H9 (cell line): ENCODE data around the gene IMPDH2. TPM values are rescaled to one million over a fixed set of nuclear protein-coding genes. Genes with fewer than 3 reads are reported as not detected.

ENCODE experiments used
- DNase-seq: peaks from one replicate; pipeline ENCODE4 v3.0.0-alpha.2; 2017
- H2AFZ ChIP-seq: one replicate; pipeline ENCODE4 v1.6.1; 2013; ENCODE audit warnings: mild to moderate bottlenecking, low read length, control low read depth, moderate library complexity
- H2AK5ac ChIP-seq: 2 replicates; pipeline ENCODE4 v1.6.1; 2013; ENCODE audit warnings: low read length, control low read depth, mixed read lengths; ENCODE audit not compliant: insufficient read length
- H2BK120ac ChIP-seq: one replicate; pipeline ENCODE4 v1.6.1; 2013; ENCODE audit warnings: low read depth, mild to moderate bottlenecking, low read length, control low read depth, inconsistent platforms; ENCODE audit not compliant: poor library complexity, severe bottlenecking
- H2BK12ac ChIP-seq: 2 replicates; pipeline ENCODE4 v1.6.1; 2013; ENCODE audit warnings: low read length, control low read depth, mixed read lengths, low read depth; ENCODE audit not compliant: insufficient read length
- H2BK15ac ChIP-seq: 2 replicates; pipeline ENCODE4 v1.6.1; 2013; ENCODE audit warnings: low read depth, low read length, control low read depth
- H2BK20ac ChIP-seq: one replicate; pipeline ENCODE4 v1.6.1; 2013; ENCODE audit warnings: low read depth, mild to moderate bottlenecking, low read length, control low read depth, inconsistent platforms; ENCODE audit not compliant: poor library complexity, severe bottlenecking
- H2BK5ac ChIP-seq: 2 replicates; pipeline ENCODE4 v1.6.1; 2013; ENCODE audit warnings: low read length, control low read depth, mixed read lengths; ENCODE audit not compliant: insufficient read length
- H3K14ac ChIP-seq: 2 replicates; pipeline ENCODE4 v1.6.1; 2013; ENCODE audit warnings: low read length, control low read depth; ENCODE audit not compliant: insufficient read depth
- H3K18ac ChIP-seq: 2 replicates; pipeline ENCODE4 v1.6.1; 2013; ENCODE audit warnings: low read depth, mild to moderate bottlenecking, mixed read lengths, low read length, control low read depth; ENCODE audit not compliant: insufficient read length
- H3K23ac ChIP-seq: 2 replicates; pipeline ENCODE4 v1.6.1; 2013; ENCODE audit warnings: low read length, control low read depth, mixed read lengths, low read depth; ENCODE audit not compliant: insufficient read length
- H3K23me2 ChIP-seq: 2 replicates; pipeline ENCODE4 v1.6.1; 2013; ENCODE audit warnings: low read depth, mild to moderate bottlenecking, mixed read lengths, low read length, control low read depth; ENCODE audit not compliant: insufficient read length, poor library complexity, severe bottlenecking
- H3K27ac ChIP-seq: 2 replicates; pipeline ENCODE4 v1.5.1; 2013; ENCODE audit warnings: low read length, control low read depth, mixed read lengths, low read depth; ENCODE audit not compliant: insufficient read length
- H3K27me3 ChIP-seq: 2 replicates; pipeline ENCODE4 v1.6.1; 2013; ENCODE audit warnings: low read length, control low read depth, inconsistent platforms; ENCODE audit not compliant: insufficient read depth
- H3K4ac ChIP-seq: 2 replicates; pipeline ENCODE4 v1.6.1; 2013; ENCODE audit warnings: low read depth, mild to moderate bottlenecking, control low read depth, inconsistent platforms, low read length, moderate library complexity
- H3K4me1 ChIP-seq: 2 replicates; pipeline ENCODE4 v1.6.1; 2013; ENCODE audit warnings: low read length, control low read depth, inconsistent platforms; ENCODE audit not compliant: insufficient read depth
- H3K4me2 ChIP-seq: 2 replicates; pipeline ENCODE4 v1.6.1; 2013; ENCODE audit warnings: low read length, control low read depth, mixed read lengths; ENCODE audit not compliant: insufficient read length, insufficient read depth
- H3K56ac ChIP-seq: 2 replicates; pipeline ENCODE4 v1.6.1; 2013; ENCODE audit warnings: low read depth, mild to moderate bottlenecking, mixed read lengths, low read length, control low read depth; ENCODE audit not compliant: insufficient read length
- H3K79me1 ChIP-seq: 2 replicates; pipeline ENCODE4 v1.6.1; 2013; ENCODE audit warnings: low read depth, mild to moderate bottlenecking, moderate library complexity, low read length, control low read depth, inconsistent platforms; ENCODE audit not compliant: insufficient read depth, poor library complexity, severe bottlenecking
- H3K79me2 ChIP-seq: 2 replicates; pipeline ENCODE4 v1.6.1; 2013; ENCODE audit warnings: low read length, control low read depth, inconsistent platforms; ENCODE audit not compliant: insufficient read depth
- H3K9ac ChIP-seq: 2 replicates; pipeline ENCODE4 v1.6.1; 2013; ENCODE audit warnings: low read length, control low read depth, mixed read lengths; ENCODE audit not compliant: insufficient read length; ENCODE audit errors: extremely low read depth
- H3K9me3 ChIP-seq: one replicate; pipeline ENCODE4 v1.6.1; 2013; ENCODE audit warnings: low read depth, low read length, inconsistent platforms; ENCODE audit not compliant: control insufficient read depth
- H3T11ph ChIP-seq: one replicate; pipeline ENCODE4 v1.6.1; 2013; ENCODE audit warnings: mild to moderate bottlenecking, low read length, control low read depth, inconsistent platforms
- H4K20me1 ChIP-seq: one replicate; pipeline ENCODE4 v1.6.1; 2013; ENCODE audit not compliant: control insufficient read depth, insufficient read length, insufficient read depth
- H4K5ac ChIP-seq: 2 replicates; pipeline ENCODE4 v1.6.1; 2013; ENCODE audit warnings: low read depth, mild to moderate bottlenecking, mixed read lengths, low read length, control low read depth; ENCODE audit not compliant: insufficient read length
- H4K8ac ChIP-seq: replicated peaks from 2 replicates; pipeline ENCODE4 v1.6.1; 2013; ENCODE audit warnings: low read length, control low read depth, mixed read lengths, low read depth; ENCODE audit not compliant: insufficient read length
- H4K91ac ChIP-seq: 2 replicates; pipeline ENCODE4 v1.6.1; 2013; ENCODE audit warnings: low read depth, mild to moderate bottlenecking, moderate library complexity, mixed read lengths, low read length, control low read depth; ENCODE audit not compliant: insufficient read length
- H3K27ac Mint-ChIP-seq, 3 experiments: 2 replicates in 2 of 3; 3 replicates in 1 of 3; pipeline ENCODE4 v1.8.0; 2020 to 2021; ENCODE audit warnings: mixed read lengths in 3 of 3, mild to moderate bottlenecking in 1 of 3, moderate library complexity in 1 of 3
- H3K27me3 Mint-ChIP-seq: 2 replicates; pipeline ENCODE4 v1.8.0; 2021; ENCODE audit warnings: low read depth, mild to moderate bottlenecking, moderate library complexity, mixed read lengths
- H3K36me3 Mint-ChIP-seq, 3 experiments: 2 replicates in 2 of 3; 3 replicates in 1 of 3; pipeline ENCODE4 v1.8.0; 2020 to 2021; ENCODE audit warnings: low read depth in 3 of 3, mixed read lengths in 3 of 3; ENCODE audit not compliant: insufficient read depth in 1 of 3
- H3K4me1 Mint-ChIP-seq, 2 experiments: 2 replicates each; pipeline ENCODE4 v1.8.0; 2020; ENCODE audit warnings: mixed read lengths in 2 of 2
- H3K4me3 Mint-ChIP-seq, 2 experiments: 2 replicates in 1 of 2; 3 replicates in 1 of 2; pipeline ENCODE4 v1.8.0; 2020 to 2021; ENCODE audit warnings: mild to moderate bottlenecking in 2 of 2, mixed read lengths in 2 of 2, moderate library complexity in 1 of 2
- H3K9me3 Mint-ChIP-seq, 2 experiments: 2 replicates in 1 of 2; 3 replicates in 1 of 2; pipeline ENCODE4 v1.8.0; 2020; ENCODE audit warnings: mild to moderate bottlenecking in 2 of 2, mixed read lengths in 2 of 2, moderate library complexity in 1 of 2
- CTCF ChIP-seq: fragments of 200-600 bp; sonication (generic); conservative IDR thresholded peaks from 3 replicates; pipeline ENCODE4 v1.8.0; 2021; ENCODE audit warnings: antibody characterized with exemption, mild to moderate bottlenecking
- total RNA-seq: library from RNA; stranded (reverse); gene quantifications from 2 replicates; pipeline ENCODE4 v1.2.1, GENCODE V29; 2021

Gene IMPDH2
- total RNA-seq, 1 experiment from 2014 or later: 408 TPM

GRCh38 chr3:48984663-48985062 lies 44.5 kb downstream of the IMPDH2 start:
- H3K36me3 Mint-ChIP-seq: peaks cover 30 to 64% (median 43%) of the 10 kb centered on the region in 3 experiments
- no peak overlapping the region for H2BK20ac ChIP-seq

More at GRCh38 chr3:48984663-48985062, 44.5 kb downstream of the IMPDH2 start:
- TF ChIP-seq CTCF: no peak
- no peaks in the 10 kb centered on the region for H3K79me1 ChIP-seq
- H3K9ac ChIP-seq: no peak overlapping the region
- Mint-ChIP-seq H3K27me3 (no peaks in the 10 kb centered on the region; the same call in 1 of the 2 replicates), H3K27ac (no peak overlapping the region; a peak in 1 of 7 replicates), H3K4me3 (no peak overlapping the region), H3K4me1 (peaks cover 9 to 10% of the 10 kb centered on the region in 2 experiments), H3K9me3 (no peaks in the 10 kb centered on the region)
- no peak overlapping the region for H2AFZ ChIP-seq
- no peak overlapping the region for H3T11ph ChIP-seq
- no peaks in the 10 kb centered on the region for H3K9me3 ChIP-seq
- H3K4me2 ChIP-seq: no peak overlapping the region
- H3K79me2 ChIP-seq: no peaks in the 10 kb centered on the region
- H3K23ac ChIP-seq: no peak overlapping the region
- no peak for DNase-seq
- peaks cover 2% of the 10 kb centered on the region; the same call in 1 of the 2 replicates for H3K4me1 ChIP-seq
- H3K27ac ChIP-seq: no peak overlapping the region
- H3K27me3 ChIP-seq: no peaks in the 10 kb centered on the region
- H3K18ac ChIP-seq: no peak overlapping the region
- H4K91ac ChIP-seq: no peak overlapping the region
- no peak overlapping the region for H2BK5ac ChIP-seq
- no peak overlapping the region for H4K5ac ChIP-seq
- H4K20me1 ChIP-seq: no peaks in the 10 kb centered on the region
- peaks cover 7% of the 10 kb centered on the region for H3K23me2 ChIP-seq
- no peak overlapping the region for H3K56ac ChIP-seq
- H2BK120ac ChIP-seq: no peak overlapping the region
- H2BK12ac ChIP-seq: no peak overlapping the region
- no peak overlapping the region for H2BK15ac ChIP-seq
- H2AK5ac ChIP-seq: no peak overlapping the region
- H4K8ac ChIP-seq: no peak overlapping the region
- H3K14ac ChIP-seq: no peak overlapping the region
- no peak overlapping the region for H3K4ac ChIP-seq
